Progenitor cell of endocrine pancreas (in vitro differentiated cells): Measurements from ENCODE around the gene ACSM6. TPM values are rescaled to one million over a fixed set of nuclear protein-coding genes. Genes with fewer than 3 reads are reported as not detected.

Experiments used
- DNase-seq: peaks from one replicate; pipeline ENCODE4 v3.0.0; 2021; ENCODE audit warnings: low spot score; ENCODE audit not compliant: unreplicated experiment
- H3K27ac Mint-ChIP-seq: 2 replicates; pipeline ENCODE4 v1.8.0; 2021; ENCODE audit warnings: mild to moderate bottlenecking, moderate library complexity, mixed read lengths
- H3K27me3 Mint-ChIP-seq: 2 replicates; pipeline ENCODE4 v1.8.0; 2021; ENCODE audit warnings: mixed read lengths
- H3K36me3 Mint-ChIP-seq: 2 replicates; pipeline ENCODE4 v1.8.0; 2022; ENCODE audit warnings: mixed read lengths; ENCODE audit not compliant: insufficient read depth
- H3K4me1 Mint-ChIP-seq: 2 replicates; pipeline ENCODE4 v1.8.0; 2021; ENCODE audit warnings: low read depth, mixed read lengths
- H3K4me3 Mint-ChIP-seq: 2 replicates; pipeline ENCODE4 v1.8.0; 2021; ENCODE audit warnings: low read depth, mild to moderate bottlenecking, moderate library complexity, mixed read lengths
- H3K9me3 Mint-ChIP-seq: 2 replicates; pipeline ENCODE4 v1.8.0; 2021; ENCODE audit warnings: low read depth, mixed read lengths
- CTCF ChIP-seq: fragments of 200-600 bp; sonication (generic); IDR thresholded peaks from one replicate; pipeline ENCODE4 v1.5.0; 2021; ENCODE audit warnings: antibody characterized with exemption, mild to moderate bottlenecking; ENCODE audit not compliant: unreplicated experiment
- total RNA-seq: library from RNA; stranded (reverse); gene quantifications from 2 replicates; pipeline ENCODE4 v1.2.1, GENCODE V29; 2021

The ACSM6 gene
- total RNA-seq, 1 donor from 2014 or later = not detected

DNA sequence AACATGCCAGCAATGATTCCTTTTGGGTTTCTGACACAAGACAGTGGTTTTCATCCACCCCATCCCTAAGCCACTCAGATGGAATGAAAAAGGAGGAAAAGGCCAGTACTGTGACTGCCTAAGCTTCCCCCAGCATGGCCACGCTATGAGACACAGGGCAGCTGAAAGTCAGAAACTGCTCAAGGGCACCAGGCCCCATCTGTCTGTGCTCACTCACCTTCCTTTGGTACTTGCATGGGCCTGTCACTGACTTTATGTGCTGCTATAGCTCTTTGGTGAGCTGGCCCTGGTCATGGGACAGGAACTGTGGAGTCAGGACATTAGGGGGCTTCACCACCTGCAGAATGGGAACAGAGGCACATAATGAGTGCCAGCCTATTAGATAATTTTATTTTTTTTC lies 21.2 kb upstream of the ACSM6 start:
- peaks cover 22% of the 10 kb centered on the region for H3K36me3 Mint-ChIP-seq
- H3K4me3 Mint-ChIP-seq = no peak overlapping the region
- peaks cover 4% of the 10 kb centered on the region for H3K4me1 Mint-ChIP-seq
- peaks cover 10% of the 10 kb centered on the region for H3K9me3 Mint-ChIP-seq
- H3K27me3 Mint-ChIP-seq = no peaks in the 10 kb centered on the region
- TF ChIP-seq CTCF = no peak
- no peak for DNase-seq
- no peak overlapping the region for H3K27ac Mint-ChIP-seq

GRCh38 chr10:95176101-95176500 lies 17.9 kb upstream of the ACSM6 start:
- Mint-ChIP-seq H3K9me3 (peaks cover 10% of the 10 kb centered on the region), H3K27me3 (no peaks in the 10 kb centered on the region), H3K27ac (no peak overlapping the region), H3K4me1 (peaks cover 16% of the 10 kb centered on the region), H3K36me3 (peaks cover 14% of the 10 kb centered on the region), H3K4me3 (no peak overlapping the region)
- TF ChIP-seq CTCF = no peak
- DNase-seq = no peak

GRCh38 chr10:95177429-95177828 lies 16.6 kb upstream of the ACSM6 start:
- no peak for DNase-seq
- no peak overlapping the region for H3K4me3 Mint-ChIP-seq
- no peaks in the 10 kb centered on the region for H3K27me3 Mint-ChIP-seq

GRCh38 chr10:95178266-95178665 lies 15.8 kb upstream of the ACSM6 start:
- H3K4me1 Mint-ChIP-seq = peaks cover 29% of the 10 kb centered on the region
- peaks cover 14% of the 10 kb centered on the region for H3K36me3 Mint-ChIP-seq
- no peak for TF ChIP-seq CTCF
- H3K27ac Mint-ChIP-seq = peak overlapping the region; percentile 50
- peaks cover 10% of the 10 kb centered on the region for H3K9me3 Mint-ChIP-seq
- no peak overlapping the region for H3K4me3 Mint-ChIP-seq
- H3K27me3 Mint-ChIP-seq = no peaks in the 10 kb centered on the region
- no peak for DNase-seq

More at GRCh38 chr10:95177429-95177828, 16.6 kb upstream of the ACSM6 start:
- Mint-ChIP-seq H3K9me3 (peaks cover 10% of the 10 kb centered on the region), H3K4me1 (peaks cover 25% of the 10 kb centered on the region), H3K36me3 (peaks cover 14% of the 10 kb centered on the region), H3K27ac (no peak overlapping the region)
- TF ChIP-seq CTCF = no peak

DNA sequence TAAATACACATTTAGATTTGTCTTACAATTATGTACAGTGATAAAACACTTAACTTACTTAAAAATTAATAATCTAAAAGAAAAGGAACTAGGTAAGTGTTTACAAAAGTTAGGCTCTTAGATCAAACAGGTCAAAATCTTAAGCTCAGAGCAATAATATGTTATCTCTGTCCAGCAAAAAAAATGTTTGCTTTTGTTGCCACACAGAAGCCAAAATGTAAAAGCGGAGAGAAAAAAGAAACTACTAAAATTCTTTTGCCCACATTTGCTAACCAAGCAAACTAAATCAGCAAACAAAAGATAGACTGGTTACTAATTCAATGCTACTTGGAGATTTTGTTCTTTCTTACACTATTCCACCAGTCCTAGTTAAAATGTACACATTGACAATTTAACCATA lies 15.2 kb upstream of the ACSM6 start:
- TF ChIP-seq CTCF = no peak
- Mint-ChIP-seq H3K36me3 (peaks cover 14% of the 10 kb centered on the region), H3K4me3 (peak overlapping the region; percentile 4), H3K27ac (peak overlapping the region; percentile 79), H3K4me1 (peaks cover 29% of the 10 kb centered on the region), H3K9me3 (peaks cover 10% of the 10 kb centered on the region), H3K27me3 (no peaks in the 10 kb centered on the region)
- DNase-seq = no peak
